Lung (tissue), 12 donors: Measurements from ENCODE around the gene DUSP16. TPM values are rescaled to one million over a fixed set of nuclear protein-coding genes. Genes with fewer than 3 reads are reported as not detected.

Source experiments
- ATAC-seq: fragments of 200-7000 bp; cut with Tn5 transposase; one replicate; pipeline ENCODE4 v1.9.1; 2020; ENCODE audit warnings: moderate number of reproducible peaks; ENCODE audit not compliant: insufficient read depth, low FRiP score
- DNase-seq, 3 donors: peaks; one replicate each; pipeline ENCODE4 v3.0.0-alpha.2; 2013 to 2017
- H3K27ac ChIP-seq, 2 donors: one replicate each; pipeline ENCODE4 v1.5.1; 2013; ENCODE audit warnings: mild to moderate bottlenecking in 2 of 2, moderate library complexity in 2 of 2, control low read depth in 1 of 2, inconsistent platforms in 1 of 2, low read depth in 1 of 2, low read length in 1 of 2
- H3K27me3 ChIP-seq, 3 donors: one replicate each; pipeline ENCODE4 v1.5.1; 2013; ENCODE audit warnings: low read length in 2 of 3; ENCODE audit not compliant: control insufficient read depth in 3 of 3, insufficient read depth in 3 of 3
- H3K36me3 ChIP-seq, 4 donors: one replicate each; pipeline ENCODE4 v1.5.1; 2013; ENCODE audit warnings: low read length in 4 of 4, mild to moderate bottlenecking in 1 of 4, moderate library complexity in 1 of 4; ENCODE audit not compliant: control insufficient read depth in 4 of 4, insufficient read depth in 4 of 4
- H3K4me1 ChIP-seq, 5 donors: one replicate each; pipeline ENCODE4 v1.5.1; 2013; ENCODE audit warnings: low read length in 5 of 5, mild to moderate bottlenecking in 2 of 5, moderate library complexity in 1 of 5; ENCODE audit not compliant: control insufficient read depth in 5 of 5, insufficient read depth in 5 of 5
- H3K4me3 ChIP-seq: one replicate; pipeline ENCODE4 v1.5.1; 2013; ENCODE audit warnings: mild to moderate bottlenecking, control low read depth, moderate library complexity
- H3K9ac ChIP-seq, 2 donors: one replicate each; pipeline ENCODE4 v1.5.1; 2013; ENCODE audit warnings: low read length in 2 of 2, control low read depth in 1 of 2; ENCODE audit not compliant: insufficient read depth in 1 of 2
- H3K9me3 ChIP-seq, 4 donors: one replicate each; pipeline ENCODE4 v1.5.1; 2013; ENCODE audit warnings: low read length in 3 of 4, mild to moderate bottlenecking in 1 of 4, moderate library complexity in 1 of 4; ENCODE audit not compliant: control insufficient read depth in 4 of 4, insufficient read depth in 3 of 4
- WGBS, 2 donors: extraction: QIAGEN DNeasy Blood & Tissue Kit; methylation state at CpG; one replicate each; pipeline ENCODE4 v1.1.7; 2013; 5-methylcytosine and 5-hydroxymethylcytosine counted together
- polyA plus RNA-seq, 2 donors: library from polyadenylated mRNA; stranded (reverse); fragments of 200-250 nt; gene quantifications; one replicate each; pipeline ENCODE4 v1.2.1, GENCODE V29; 2013
- total RNA-seq, 2 donors: library from RNA; depleted of rRNA in 1 of 2; stranded (reverse); fragments of >200 nt in 1 of 2; gene quantifications; one replicate each; pipeline ENCODE4 v1.2.1, GENCODE V29; 2014 to 2021
- TF ChIP-seq, protein P1 (sequence below): IDR thresholded peaks from 2 replicates; pipeline ENCODE4 v1.5.1; 2012; ENCODE audit warnings: mild to moderate bottlenecking; ENCODE audit errors: control extremely low read depth, extremely low read depth
- donor health status: control.
- donor health status: control.
- donor health status: Bipolar disorder and iron deficiency.
- donor health status: healthy.
- donor health status: DM: yes; HTN: yes; CAD: no.

DUSP16 gene
- total and polyA plus RNA-seq, 4 donors, result 11.1 to 40.0 (median 25.8) TPM

DNA sequence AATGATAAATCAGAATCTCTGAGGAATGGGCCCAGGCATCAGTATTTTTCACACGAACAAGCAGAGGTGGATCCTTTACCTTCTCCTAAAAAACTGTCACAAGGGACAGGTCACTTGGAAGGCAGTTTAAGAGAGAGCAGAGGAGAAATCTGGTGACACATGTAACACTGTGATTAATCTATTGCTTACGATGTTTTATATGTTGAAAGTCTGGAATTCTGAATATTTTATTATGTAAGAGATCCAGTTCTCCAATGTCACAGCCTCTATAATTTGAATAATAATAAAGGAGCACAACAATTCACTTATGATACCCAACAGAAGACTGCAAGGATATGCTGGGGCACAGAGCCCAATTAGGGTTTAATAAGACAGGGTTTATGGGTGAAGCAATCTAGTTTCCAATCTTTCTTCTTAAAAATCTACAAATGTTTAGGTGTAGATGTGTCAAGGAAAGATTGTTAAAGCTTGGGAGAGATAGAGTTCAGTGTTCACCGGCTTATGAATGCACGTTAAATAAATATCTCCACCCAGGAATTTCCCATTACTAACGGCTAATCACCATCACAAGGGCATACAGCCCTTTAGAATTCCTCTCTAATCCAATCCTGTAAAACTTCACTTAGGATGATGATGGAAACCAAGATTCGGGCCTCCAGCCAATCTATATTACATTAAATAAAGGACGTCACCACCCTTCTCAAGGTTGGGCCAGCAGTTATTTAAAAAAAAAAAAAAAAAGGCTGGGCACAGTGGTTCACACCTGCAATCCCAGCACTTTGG is 23.4 kb downstream of the DUSP16 start:
- Histone ChIP-seq H3K36me3 (peaks cover 0 to 3% (median 0%) of the 10 kb centered on the region in 4 donors), H3K9me3 (no peaks in the 10 kb centered on the region), H3K9ac (no peak overlapping the region), H3K4me3 (no peak overlapping the region), H3K27me3 (no peaks in the 10 kb centered on the region), H3K27ac (no peak overlapping the region), H3K4me1 (peaks cover 0 to 7% (median 0%) of the 10 kb centered on the region in 5 donors)
- ATAC-seq (no peak), DNase-seq (peak in 1 of 3 donors; percentile 23)
- 66 to 80% methylated on average over 7 of the region's 7 CpGs for WGBS, 2 donors
- TF ChIP-seq, protein P1, sequence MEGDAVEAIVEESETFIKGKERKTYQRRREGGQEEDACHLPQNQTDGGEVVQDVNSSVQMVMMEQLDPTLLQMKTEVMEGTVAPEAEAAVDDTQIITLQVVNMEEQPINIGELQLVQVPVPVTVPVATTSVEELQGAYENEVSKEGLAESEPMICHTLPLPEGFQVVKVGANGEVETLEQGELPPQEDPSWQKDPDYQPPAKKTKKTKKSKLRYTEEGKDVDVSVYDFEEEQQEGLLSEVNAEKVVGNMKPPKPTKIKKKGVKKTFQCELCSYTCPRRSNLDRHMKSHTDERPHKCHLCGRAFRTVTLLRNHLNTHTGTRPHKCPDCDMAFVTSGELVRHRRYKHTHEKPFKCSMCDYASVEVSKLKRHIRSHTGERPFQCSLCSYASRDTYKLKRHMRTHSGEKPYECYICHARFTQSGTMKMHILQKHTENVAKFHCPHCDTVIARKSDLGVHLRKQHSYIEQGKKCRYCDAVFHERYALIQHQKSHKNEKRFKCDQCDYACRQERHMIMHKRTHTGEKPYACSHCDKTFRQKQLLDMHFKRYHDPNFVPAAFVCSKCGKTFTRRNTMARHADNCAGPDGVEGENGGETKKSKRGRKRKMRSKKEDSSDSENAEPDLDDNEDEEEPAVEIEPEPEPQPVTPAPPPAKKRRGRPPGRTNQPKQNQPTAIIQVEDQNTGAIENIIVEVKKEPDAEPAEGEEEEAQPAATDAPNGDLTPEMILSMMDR, result no peak

DNA sequence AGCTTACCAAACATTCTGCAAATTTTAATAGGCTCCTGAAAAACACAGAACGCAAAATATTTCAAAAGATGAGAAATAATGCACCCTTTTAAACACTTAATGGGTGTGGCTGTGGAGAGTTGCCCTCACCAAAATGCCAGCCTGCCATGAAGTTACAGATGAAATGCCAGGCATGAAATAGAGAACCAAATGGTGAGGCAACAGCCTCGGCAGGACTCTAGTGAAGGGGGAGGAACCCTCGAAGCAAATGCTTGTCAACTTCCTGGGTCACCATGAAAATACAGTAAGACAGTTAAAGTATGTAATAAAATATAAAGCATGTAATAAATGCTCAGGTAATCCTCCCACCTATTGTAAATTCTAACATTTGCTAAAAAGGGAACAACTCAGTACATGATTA is 24.1 kb downstream of the DUSP16 start:
- WGBS, 2 donors, result 47 to 50% methylated on average over 3 of the region's 3 CpGs
- peaks cover 0 to 14% (median 6%) of the 10 kb centered on the region in 5 donors for H3K4me1 ChIP-seq
- peak overlapping the region in 1 of 2 donors; percentile 40 for H3K27ac ChIP-seq
- DNase-seq (no peak), ATAC-seq (no peak)
- H3K4me3 ChIP-seq, result no peak overlapping the region
- no peak overlapping the region for H3K9ac ChIP-seq
- no peaks in the 10 kb centered on the region for H3K9me3 ChIP-seq
- peaks cover 0 to 3% (median 0%) of the 10 kb centered on the region in 4 donors for H3K36me3 ChIP-seq
- TF ChIP-seq, protein P1, result no peak
- H3K27me3 ChIP-seq, result no peaks in the 10 kb centered on the region

DNA sequence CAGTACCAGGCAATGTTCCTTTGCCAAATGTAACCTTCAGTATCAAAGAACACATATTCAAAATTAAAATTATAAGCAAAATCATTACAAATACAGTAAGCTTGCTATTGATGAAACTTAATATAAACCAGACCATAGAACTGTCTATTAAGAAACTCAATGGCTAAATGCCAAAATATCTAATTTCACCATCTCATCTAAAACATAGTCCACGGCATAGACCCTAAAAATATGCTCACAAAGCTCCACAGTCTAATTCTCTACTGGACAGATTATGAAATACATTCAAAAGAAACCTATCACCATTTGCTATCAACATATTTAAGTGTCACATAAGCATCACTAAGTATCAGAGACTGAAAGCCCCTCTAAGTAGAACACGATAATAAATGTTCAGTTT is 25.2 kb downstream of the DUSP16 start:
- peak in 1 of 3 donors; percentile 27 for DNase-seq
- Histone ChIP-seq H3K36me3 (peaks cover 0 to 3% (median 0%) of the 10 kb centered on the region in 4 donors), H3K4me3 (no peak overlapping the region), H3K27ac (no peak overlapping the region), H3K27me3 (no peaks in the 10 kb centered on the region), H3K9me3 (no peaks in the 10 kb centered on the region), H3K4me1 (peaks cover 2 to 18% (median 13%) of the 10 kb centered on the region in 5 donors), H3K9ac (no peak overlapping the region)
- WGBS, 2 donors, result 77 to 86% methylated on average over 2 of the region's 2 CpGs
- no peak for ATAC-seq
- TF ChIP-seq, protein P1, result no peak
